ENCODE measurements around the gene PHKA1.

DNA sequence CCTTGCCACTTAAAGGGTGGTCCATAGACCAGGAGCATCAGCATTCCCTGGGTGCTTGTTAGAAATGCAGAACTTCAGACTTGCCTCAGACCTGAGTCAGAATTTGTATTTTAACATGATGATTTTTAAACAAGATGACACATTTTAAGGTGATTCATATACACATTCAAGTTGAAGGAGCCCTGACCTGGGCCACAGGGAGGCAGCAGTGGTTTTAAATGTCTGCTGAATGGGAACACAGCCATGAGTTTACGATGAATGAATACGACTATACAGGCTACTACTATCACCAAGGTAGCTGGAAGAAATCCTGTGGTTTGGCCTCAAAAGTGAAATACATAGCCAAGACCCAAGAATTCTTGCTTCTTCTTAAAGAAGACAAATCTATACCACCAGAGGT, 144.3 kb downstream of the PHKA1 start:
- TF ChIP-seq, protein P1, sequence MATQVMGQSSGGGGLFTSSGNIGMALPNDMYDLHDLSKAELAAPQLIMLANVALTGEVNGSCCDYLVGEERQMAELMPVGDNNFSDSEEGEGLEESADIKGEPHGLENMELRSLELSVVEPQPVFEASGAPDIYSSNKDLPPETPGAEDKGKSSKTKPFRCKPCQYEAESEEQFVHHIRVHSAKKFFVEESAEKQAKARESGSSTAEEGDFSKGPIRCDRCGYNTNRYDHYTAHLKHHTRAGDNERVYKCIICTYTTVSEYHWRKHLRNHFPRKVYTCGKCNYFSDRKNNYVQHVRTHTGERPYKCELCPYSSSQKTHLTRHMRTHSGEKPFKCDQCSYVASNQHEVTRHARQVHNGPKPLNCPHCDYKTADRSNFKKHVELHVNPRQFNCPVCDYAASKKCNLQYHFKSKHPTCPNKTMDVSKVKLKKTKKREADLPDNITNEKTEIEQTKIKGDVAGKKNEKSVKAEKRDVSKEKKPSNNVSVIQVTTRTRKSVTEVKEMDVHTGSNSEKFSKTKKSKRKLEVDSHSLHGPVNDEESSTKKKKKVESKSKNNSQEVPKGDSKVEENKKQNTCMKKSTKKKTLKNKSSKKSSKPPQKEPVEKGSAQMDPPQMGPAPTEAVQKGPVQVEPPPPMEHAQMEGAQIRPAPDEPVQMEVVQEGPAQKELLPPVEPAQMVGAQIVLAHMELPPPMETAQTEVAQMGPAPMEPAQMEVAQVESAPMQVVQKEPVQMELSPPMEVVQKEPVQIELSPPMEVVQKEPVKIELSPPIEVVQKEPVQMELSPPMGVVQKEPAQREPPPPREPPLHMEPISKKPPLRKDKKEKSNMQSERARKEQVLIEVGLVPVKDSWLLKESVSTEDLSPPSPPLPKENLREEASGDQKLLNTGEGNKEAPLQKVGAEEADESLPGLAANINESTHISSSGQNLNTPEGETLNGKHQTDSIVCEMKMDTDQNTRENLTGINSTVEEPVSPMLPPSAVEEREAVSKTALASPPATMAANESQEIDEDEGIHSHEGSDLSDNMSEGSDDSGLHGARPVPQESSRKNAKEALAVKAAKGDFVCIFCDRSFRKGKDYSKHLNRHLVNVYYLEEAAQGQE (IDR thresholded peaks at IDR 0.05) = no peak
- TF ChIP-seq, protein P2, sequence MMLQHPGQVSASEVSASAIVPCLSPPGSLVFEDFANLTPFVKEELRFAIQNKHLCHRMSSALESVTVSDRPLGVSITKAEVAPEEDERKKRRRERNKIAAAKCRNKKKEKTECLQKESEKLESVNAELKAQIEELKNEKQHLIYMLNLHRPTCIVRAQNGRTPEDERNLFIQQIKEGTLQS (IDR thresholded peaks at IDR 0.05) = no peak
- TF ChIP-seq, protein P3, sequence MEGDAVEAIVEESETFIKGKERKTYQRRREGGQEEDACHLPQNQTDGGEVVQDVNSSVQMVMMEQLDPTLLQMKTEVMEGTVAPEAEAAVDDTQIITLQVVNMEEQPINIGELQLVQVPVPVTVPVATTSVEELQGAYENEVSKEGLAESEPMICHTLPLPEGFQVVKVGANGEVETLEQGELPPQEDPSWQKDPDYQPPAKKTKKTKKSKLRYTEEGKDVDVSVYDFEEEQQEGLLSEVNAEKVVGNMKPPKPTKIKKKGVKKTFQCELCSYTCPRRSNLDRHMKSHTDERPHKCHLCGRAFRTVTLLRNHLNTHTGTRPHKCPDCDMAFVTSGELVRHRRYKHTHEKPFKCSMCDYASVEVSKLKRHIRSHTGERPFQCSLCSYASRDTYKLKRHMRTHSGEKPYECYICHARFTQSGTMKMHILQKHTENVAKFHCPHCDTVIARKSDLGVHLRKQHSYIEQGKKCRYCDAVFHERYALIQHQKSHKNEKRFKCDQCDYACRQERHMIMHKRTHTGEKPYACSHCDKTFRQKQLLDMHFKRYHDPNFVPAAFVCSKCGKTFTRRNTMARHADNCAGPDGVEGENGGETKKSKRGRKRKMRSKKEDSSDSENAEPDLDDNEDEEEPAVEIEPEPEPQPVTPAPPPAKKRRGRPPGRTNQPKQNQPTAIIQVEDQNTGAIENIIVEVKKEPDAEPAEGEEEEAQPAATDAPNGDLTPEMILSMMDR (IDR thresholded peaks at IDR 0.05; ENCODE audit: low read depth, low read length, missing input control) = no peak
- no peak for TF ChIP-seq RAD21 (IDR thresholded peaks at IDR 0.05)
- no peak for TF ChIP-seq YY1 (IDR thresholded peaks at IDR 0.05)
- TF ChIP-seq JUND (IDR thresholded peaks at IDR 0.05) = no peak
- TF ChIP-seq, protein P4, sequence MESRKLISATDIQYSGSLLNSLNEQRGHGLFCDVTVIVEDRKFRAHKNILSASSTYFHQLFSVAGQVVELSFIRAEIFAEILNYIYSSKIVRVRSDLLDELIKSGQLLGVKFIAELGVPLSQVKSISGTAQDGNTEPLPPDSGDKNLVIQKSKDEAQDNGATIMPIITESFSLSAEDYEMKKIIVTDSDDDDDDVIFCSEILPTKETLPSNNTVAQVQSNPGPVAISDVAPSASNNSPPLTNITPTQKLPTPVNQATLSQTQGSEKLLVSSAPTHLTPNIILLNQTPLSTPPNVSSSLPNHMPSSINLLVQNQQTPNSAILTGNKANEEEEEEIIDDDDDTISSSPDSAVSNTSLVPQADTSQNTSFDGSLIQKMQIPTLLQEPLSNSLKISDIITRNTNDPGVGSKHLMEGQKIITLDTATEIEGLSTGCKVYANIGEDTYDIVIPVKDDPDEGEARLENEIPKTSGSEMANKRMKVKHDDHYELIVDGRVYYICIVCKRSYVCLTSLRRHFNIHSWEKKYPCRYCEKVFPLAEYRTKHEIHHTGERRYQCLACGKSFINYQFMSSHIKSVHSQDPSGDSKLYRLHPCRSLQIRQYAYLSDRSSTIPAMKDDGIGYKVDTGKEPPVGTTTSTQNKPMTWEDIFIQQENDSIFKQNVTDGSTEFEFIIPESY (IDR thresholded peaks at IDR 0.05) = no peak
- no peak for TF ChIP-seq SP1 (IDR thresholded peaks at IDR 0.05)

Data from liver (tissue), 3 donors.